IMR-90 (cell line): ENCODE results near the gene ARHGEF2.

Experiments used
- CEBPB ChIP-seq: IDR thresholded peaks from 2 replicates; pipeline ENCODE4 v1.6.1; 2012; ENCODE audit warnings: low read depth, low read length, improper control_type of control experiment
- CHD1 ChIP-seq: IDR thresholded peaks from 2 replicates; pipeline ENCODE4 v1.6.1; 2012; ENCODE audit warnings: low read depth, low read length, improper control_type of control experiment
- CTCF ChIP-seq: conservative IDR thresholded peaks from 2 replicates; pipeline ENCODE4 v1.5.1; 2012; ENCODE audit warnings: mild to moderate bottlenecking, low read depth, low read length, improper control_type of control experiment
- POLR2A ChIP-seq: IDR thresholded peaks from 2 replicates; pipeline ENCODE4 v1.6.1; 2012; ENCODE audit warnings: mild to moderate bottlenecking, low read depth, low read length

- TF ChIP-seq CTCF: no peak
- no peak for TF ChIP-seq CEBPB
- no peak for TF ChIP-seq CHD1
- TF ChIP-seq POLR2A: no peak
These were observed 1.4 kb upstream of the ARHGEF2 start for GRCh38 chr1:155979597-155980343.
